HG02973 (cell line): ENCODE results near the gene SLC66A2.
"Not testable (repeated sequence)": the region's sequence is repeated elsewhere in the genome, so short reads cannot be mapped to it uniquely, and the experiment has no call there.

Experiments
- ATAC-seq: cut with Tn5 transposase; IDR thresholded peaks from one replicate; pipeline ENCODE4 v1.9.1; 2021; ENCODE audit warnings: moderate library complexity; ENCODE audit not compliant: unreplicated experiment

SLC66A2 gene

GRCh38 chr18:79869591-79870300, 81.7 kb downstream of the SLC66A2 start:
- no peak for ATAC-seq

GRCh38 chr18:79868811-79869541, 82.5 kb downstream of the SLC66A2 start:
- ATAC-seq, result no peak

- ATAC-seq, result no peak
Observed at GRCh38 chr18:79868168-79868784, 83.2 kb downstream of the SLC66A2 start.

GRCh38 chr18:79867666-79868065, 83.8 kb downstream of the SLC66A2 start:
- no peak for ATAC-seq

- ATAC-seq, result no peak
Observed at GRCh38 chr18:79866889-79867574, 84.4 kb downstream of the SLC66A2 start.

- ATAC-seq, result not testable (repeated sequence)
Observed at GRCh38 chr18:79865951-79866350, 85.5 kb downstream of the SLC66A2 start.

GRCh38 chr18:79864955-79865354, 86.5 kb downstream of the SLC66A2 start:
- ATAC-seq, result not testable (repeated sequence)

- no peak for ATAC-seq
Observed at GRCh38 chr18:79864006-79864725, 87.3 kb downstream of the SLC66A2 start.

- no peak for ATAC-seq
Observed at GRCh38 chr18:79863161-79864005, 88.1 kb downstream of the SLC66A2 start.

GRCh38 chr18:79862562-79862961, 88.9 kb downstream of the SLC66A2 start:
- no peak for ATAC-seq

- ATAC-seq, result no peak
Observed at GRCh38 chr18:79861687-79862086, 89.8 kb downstream of the SLC66A2 start.

GRCh38 chr18:79859314-79859713, 92.1 kb downstream of the SLC66A2 start:
- ATAC-seq, result no peak

GRCh38 chr18:79857082-79857671, 94.3 kb downstream of the SLC66A2 start:
- no peak for ATAC-seq

- peak; percentile 54 for ATAC-seq
Observed at GRCh38 chr18:79856119-79857007, 95.1 kb downstream of the SLC66A2 start.

- peak; percentile 72 for ATAC-seq
Observed at GRCh38 chr18:79855147-79855933, 96.1 kb downstream of the SLC66A2 start.

GRCh38 chr18:79853993-79854364, 97.5 kb downstream of the SLC66A2 start:
- ATAC-seq, result no peak

GRCh38 chr18:79853303-79853992, 98.0 kb downstream of the SLC66A2 start:
- ATAC-seq, result no peak
